Right lobe of liver (tissue), 4 donors: ENCODE results near the gene ZNF513.

Experiments used
- POLR2A ChIP-seq: fragments of 450-650 bp; IDR thresholded peaks from one replicate; pipeline ENCODE4 v1.6.1; 2017; ENCODE audit warnings: antibody characterized with exemption, mild to moderate bottlenecking
- TF ChIP-seq, protein P1 (sequence below), 4 donors: fragments of 200-600 bp in 3 of 4; fragments of 450-650 bp in 1 of 4; IDR thresholded peaks; one replicate each; pipeline versions ENCODE4 v1.5.1 to v1.8.0; 2016 to 2022; ENCODE audit warnings: antibody characterized with exemption in 4 of 4, mild to moderate bottlenecking in 2 of 4
- donor health status: DM: no; HTN: no; CAD: no.
- donor health status: DM: no; HTN: no; CAD: no.
- donor health status: DM: no; HTN: yes; CAD: no.

DNA sequence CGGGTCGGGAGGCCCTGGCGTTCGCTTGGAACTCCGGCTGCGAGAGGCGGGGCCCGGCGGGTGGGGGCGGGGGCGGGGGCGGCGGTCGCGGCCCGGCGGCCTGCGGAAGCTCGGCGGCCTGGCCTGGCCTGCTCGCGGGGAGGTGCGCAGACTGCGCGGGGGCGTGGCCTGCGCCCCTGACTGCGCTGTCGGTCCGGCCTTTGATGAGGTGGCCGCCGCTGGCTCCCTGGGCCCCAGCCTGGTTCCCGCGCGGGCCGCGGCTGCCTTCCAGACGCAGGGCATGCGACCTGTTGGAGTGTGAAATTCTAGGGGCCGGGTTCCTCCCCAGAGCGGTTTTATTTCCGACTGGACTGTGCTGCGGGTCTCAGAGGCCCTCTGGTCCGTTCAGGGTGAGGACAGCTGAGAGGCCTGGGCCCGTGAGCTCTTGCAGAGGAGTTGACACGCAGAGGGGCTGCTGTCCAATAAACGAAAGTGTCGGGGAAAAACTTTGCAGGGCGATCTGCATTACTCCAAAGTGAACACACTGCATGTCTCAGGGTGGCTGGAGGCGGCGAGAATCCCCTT, 48.5 kb upstream of the ZNF513 start:
- TF ChIP-seq, protein P1, sequence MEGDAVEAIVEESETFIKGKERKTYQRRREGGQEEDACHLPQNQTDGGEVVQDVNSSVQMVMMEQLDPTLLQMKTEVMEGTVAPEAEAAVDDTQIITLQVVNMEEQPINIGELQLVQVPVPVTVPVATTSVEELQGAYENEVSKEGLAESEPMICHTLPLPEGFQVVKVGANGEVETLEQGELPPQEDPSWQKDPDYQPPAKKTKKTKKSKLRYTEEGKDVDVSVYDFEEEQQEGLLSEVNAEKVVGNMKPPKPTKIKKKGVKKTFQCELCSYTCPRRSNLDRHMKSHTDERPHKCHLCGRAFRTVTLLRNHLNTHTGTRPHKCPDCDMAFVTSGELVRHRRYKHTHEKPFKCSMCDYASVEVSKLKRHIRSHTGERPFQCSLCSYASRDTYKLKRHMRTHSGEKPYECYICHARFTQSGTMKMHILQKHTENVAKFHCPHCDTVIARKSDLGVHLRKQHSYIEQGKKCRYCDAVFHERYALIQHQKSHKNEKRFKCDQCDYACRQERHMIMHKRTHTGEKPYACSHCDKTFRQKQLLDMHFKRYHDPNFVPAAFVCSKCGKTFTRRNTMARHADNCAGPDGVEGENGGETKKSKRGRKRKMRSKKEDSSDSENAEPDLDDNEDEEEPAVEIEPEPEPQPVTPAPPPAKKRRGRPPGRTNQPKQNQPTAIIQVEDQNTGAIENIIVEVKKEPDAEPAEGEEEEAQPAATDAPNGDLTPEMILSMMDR (IDR thresholded peaks at IDR 0.05): no peak
- TF ChIP-seq POLR2A: no peak
